Right lobe of liver (tissue), 4 donors: ENCODE data around the gene ARFGEF3.

Experiments used
- POLR2A ChIP-seq: fragments of 450-650 bp; IDR thresholded peaks from one replicate; pipeline ENCODE4 v1.6.1; 2017; ENCODE audit warnings: antibody characterized with exemption, mild to moderate bottlenecking
- TF ChIP-seq, protein P1 (sequence below), 4 donors: fragments of 200-600 bp in 3 of 4; fragments of 450-650 bp in 1 of 4; IDR thresholded peaks; one replicate each; pipeline versions ENCODE4 v1.5.1 to v1.8.0; 2016 to 2022; ENCODE audit warnings: antibody characterized with exemption in 4 of 4, mild to moderate bottlenecking in 2 of 4
- donor health status: DM: no; HTN: no; CAD: no.
- donor health status: DM: no; HTN: no; CAD: no.
- donor health status: DM: no; HTN: yes; CAD: no.

GRCh38 chr6:138258991-138259390 lies 97.3 kb downstream of the ARFGEF3 start:
- TF ChIP-seq, protein P1, sequence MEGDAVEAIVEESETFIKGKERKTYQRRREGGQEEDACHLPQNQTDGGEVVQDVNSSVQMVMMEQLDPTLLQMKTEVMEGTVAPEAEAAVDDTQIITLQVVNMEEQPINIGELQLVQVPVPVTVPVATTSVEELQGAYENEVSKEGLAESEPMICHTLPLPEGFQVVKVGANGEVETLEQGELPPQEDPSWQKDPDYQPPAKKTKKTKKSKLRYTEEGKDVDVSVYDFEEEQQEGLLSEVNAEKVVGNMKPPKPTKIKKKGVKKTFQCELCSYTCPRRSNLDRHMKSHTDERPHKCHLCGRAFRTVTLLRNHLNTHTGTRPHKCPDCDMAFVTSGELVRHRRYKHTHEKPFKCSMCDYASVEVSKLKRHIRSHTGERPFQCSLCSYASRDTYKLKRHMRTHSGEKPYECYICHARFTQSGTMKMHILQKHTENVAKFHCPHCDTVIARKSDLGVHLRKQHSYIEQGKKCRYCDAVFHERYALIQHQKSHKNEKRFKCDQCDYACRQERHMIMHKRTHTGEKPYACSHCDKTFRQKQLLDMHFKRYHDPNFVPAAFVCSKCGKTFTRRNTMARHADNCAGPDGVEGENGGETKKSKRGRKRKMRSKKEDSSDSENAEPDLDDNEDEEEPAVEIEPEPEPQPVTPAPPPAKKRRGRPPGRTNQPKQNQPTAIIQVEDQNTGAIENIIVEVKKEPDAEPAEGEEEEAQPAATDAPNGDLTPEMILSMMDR (IDR thresholded peaks at IDR 0.05) = no peak
- no peak for TF ChIP-seq POLR2A
